GM12873 (cell line): ENCODE data around the gene ATP2B3.

Experiments
- CTCF ChIP-seq: IDR thresholded peaks from 2 replicates; pipeline ENCODE4 v1.5.1; 2012; ENCODE audit warnings: low read depth, mild to moderate bottlenecking, moderate library complexity, low read length, control low read depth; ENCODE audit not compliant: insufficient read depth; ENCODE audit errors: missing control alignments

The ATP2B3 gene

GRCh38 chrX:153611298-153612095 is 94.1 kb downstream of the ATP2B3 start:
- no peak for TF ChIP-seq CTCF

DNA sequence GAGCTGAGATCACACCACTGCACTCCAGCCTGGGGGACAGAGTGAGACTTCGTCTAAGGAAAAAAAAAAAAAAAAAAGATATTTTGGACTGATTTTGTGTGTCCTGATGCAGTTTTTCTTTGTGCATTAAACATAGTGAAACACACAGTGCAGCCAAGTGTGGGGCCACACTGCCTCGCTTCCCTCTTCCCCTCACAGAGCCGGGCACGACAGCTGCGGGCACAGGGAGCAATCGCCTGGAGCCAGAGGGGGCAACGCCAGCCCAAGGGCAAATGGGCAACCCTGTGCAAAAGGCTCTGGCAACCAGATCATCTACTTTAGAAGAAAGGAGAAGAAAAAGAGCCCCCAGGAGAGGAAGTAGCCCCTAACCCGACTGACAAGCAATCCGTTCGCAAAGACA is 95.0 kb downstream of the ATP2B3 start:
- no peak for TF ChIP-seq CTCF

GRCh38 chrX:153614818-153615217 is 97.4 kb downstream of the ATP2B3 start:
- no peak for TF ChIP-seq CTCF

DNA sequence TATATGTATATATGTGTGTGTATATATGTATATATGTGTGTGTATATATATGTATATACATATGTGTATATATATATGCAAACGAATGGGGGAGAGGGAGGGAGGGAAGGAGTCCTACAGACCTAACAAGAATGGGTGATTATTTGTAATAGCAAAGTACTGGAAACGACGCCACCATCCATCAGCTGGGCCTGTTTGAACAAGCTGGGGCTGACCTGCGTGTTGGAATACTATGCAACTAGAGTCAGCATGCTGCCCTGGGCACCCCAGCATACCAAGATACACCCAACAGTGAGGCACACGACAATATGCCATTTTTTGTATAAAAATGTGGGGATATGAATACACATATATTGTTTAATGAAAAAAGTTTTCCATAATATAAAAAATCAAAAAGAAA is 103.1 kb downstream of the ATP2B3 start:
- no peak for TF ChIP-seq CTCF

- TF ChIP-seq CTCF, result no peak
Measured at GRCh38 chrX:153621949-153622598, 104.6 kb downstream of the ATP2B3 start.

GRCh38 chrX:153622661-153623309 is 105.3 kb downstream of the ATP2B3 start:
- TF ChIP-seq CTCF, result no peak

DNA sequence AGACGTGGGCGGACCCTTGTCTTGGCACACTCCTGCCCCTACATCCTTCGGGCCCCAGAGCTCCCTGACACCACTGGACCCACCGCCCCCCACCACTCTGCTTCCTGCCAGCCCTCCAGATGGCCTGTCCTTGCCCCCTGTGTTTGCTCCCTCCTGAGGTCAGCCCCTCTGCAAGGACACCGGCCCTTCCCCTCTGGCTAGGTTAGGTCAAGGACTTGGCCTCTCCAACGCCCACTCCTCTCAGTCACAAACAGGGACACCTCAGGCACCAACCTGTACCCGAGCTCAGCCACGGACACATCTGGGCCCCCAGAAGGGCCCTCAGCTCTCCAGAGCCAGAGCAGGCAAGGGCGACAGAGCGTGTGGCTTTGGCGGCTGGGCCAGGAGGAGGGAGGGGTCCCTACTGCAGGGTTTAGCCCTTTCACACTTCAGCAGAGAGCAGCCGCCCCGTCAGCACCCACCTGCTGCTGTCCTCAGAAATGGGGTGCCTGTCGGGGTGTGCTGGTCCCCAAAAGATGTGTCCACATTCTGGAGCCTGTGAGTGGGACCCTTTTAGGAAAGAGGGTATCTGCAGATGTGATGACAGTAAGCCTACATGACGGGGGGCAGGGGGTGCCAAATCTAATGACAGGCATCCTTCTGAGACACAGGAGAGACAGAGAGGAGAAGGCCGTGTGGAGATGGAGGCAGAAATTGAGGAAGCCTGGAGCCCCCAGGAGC is 106.0 kb downstream of the ATP2B3 start:
- no peak for TF ChIP-seq CTCF
